Smooth muscle cell (in vitro differentiated cells): ENCODE measurements around the gene RLBP1. TPM values are rescaled to one million over a fixed set of nuclear protein-coding genes. Genes with fewer than 3 reads are reported as not detected.

Source experiments
- DNase-seq: peaks from one replicate; lab custom pipeline; 2025; ENCODE audit not compliant: unreplicated experiment; lab: John Stamatoyannopoulos, UW
- H2AFZ ChIP-seq: fragments of 200-600 bp; sonication (generic); 2 replicates; pipeline ENCODE4 v1.6.0; 2016; ENCODE audit warnings: antibody characterized with exemption, low read depth, mild to moderate bottlenecking
- H3F3A ChIP-seq: fragments of 200-600 bp; sonication (generic); 2 replicates; pipeline ENCODE4 v1.6.0; 2017; ENCODE audit warnings: antibody characterized with exemption, low read depth
- H3K27ac ChIP-seq: fragments of 200-600 bp; sonication (generic); 2 replicates; pipeline ENCODE4 v1.5.1; 2016; ENCODE audit warnings: low read depth, mild to moderate bottlenecking
- H3K27me3 ChIP-seq: fragments of 200-600 bp; sonication (generic); 2 replicates; pipeline ENCODE4 v1.6.1; 2016; ENCODE audit warnings: low read depth, mild to moderate bottlenecking
- H3K36me3 ChIP-seq: fragments of 200-600 bp; sonication (generic); 2 replicates; pipeline ENCODE4 v1.5.1; 2016; ENCODE audit warnings: low read depth
- H3K4me1 ChIP-seq: fragments of 200-600 bp; sonication (generic); 2 replicates; pipeline ENCODE4 v1.5.1; 2016; ENCODE audit warnings: low read depth
- H3K4me2 ChIP-seq: fragments of 200-600 bp; sonication (generic); 2 replicates; pipeline ENCODE4 v1.6.0; 2016; ENCODE audit warnings: mild to moderate bottlenecking
- H3K4me3 ChIP-seq: fragments of 200-600 bp; sonication (generic); 2 replicates; pipeline ENCODE4 v1.5.1; 2016; ENCODE audit warnings: mild to moderate bottlenecking
- H3K79me2 ChIP-seq: fragments of 200-600 bp; sonication (generic); 2 replicates; pipeline ENCODE4 v1.6.0; 2016; ENCODE audit warnings: low read depth, mild to moderate bottlenecking
- H3K9ac ChIP-seq: fragments of 200-600 bp; sonication (generic); 2 replicates; pipeline ENCODE4 v1.6.0; 2016; ENCODE audit warnings: low read depth
- H3K9me3 ChIP-seq: fragments of 200-600 bp; sonication (generic); replicated peaks from 2 replicates; pipeline ENCODE4 v1.5.1; 2016; ENCODE audit warnings: low read depth
- H4K20me1 ChIP-seq: fragments of 200-600 bp; sonication (generic); 2 replicates; pipeline ENCODE4 v1.6.0; 2016; ENCODE audit warnings: low read depth
- WGBS: methylation state at CpG from one replicate; pipeline ENCODE4 v1.1.7; 2016; ENCODE audit warnings: low lambda C conversion rate; 5-methylcytosine and 5-hydroxymethylcytosine counted together
- polyA plus RNA-seq: library from polyadenylated mRNA; unstranded; fragments of >200 nt; fragmentation: Nextera tagmentation; extraction: Ambion mirVana; gene quantifications from 2 replicates; pipeline ENCODE4 v1.2.1, GENCODE V29; 2016
- total RNA-seq: library from RNA; depleted of rRNA; stranded (reverse); fragments of >200 nt; gene quantifications from 2 replicates; pipeline ENCODE4 v1.2.3, GENCODE V29; 2014
- TF ChIP-seq, protein P1 (sequence below): fragments of 200-600 bp; sonication (generic); IDR thresholded peaks from 2 replicates; pipeline ENCODE4 v1.5.1; 2017; ENCODE audit warnings: borderline replicate concordance, mild to moderate bottlenecking, antibody characterized with exemption; ENCODE audit not compliant: insufficient read depth, poor library complexity, severe bottlenecking

RLBP1 gene
- total and polyA plus RNA-seq, 2 experiments from 2014 or later = not detected

DNA sequence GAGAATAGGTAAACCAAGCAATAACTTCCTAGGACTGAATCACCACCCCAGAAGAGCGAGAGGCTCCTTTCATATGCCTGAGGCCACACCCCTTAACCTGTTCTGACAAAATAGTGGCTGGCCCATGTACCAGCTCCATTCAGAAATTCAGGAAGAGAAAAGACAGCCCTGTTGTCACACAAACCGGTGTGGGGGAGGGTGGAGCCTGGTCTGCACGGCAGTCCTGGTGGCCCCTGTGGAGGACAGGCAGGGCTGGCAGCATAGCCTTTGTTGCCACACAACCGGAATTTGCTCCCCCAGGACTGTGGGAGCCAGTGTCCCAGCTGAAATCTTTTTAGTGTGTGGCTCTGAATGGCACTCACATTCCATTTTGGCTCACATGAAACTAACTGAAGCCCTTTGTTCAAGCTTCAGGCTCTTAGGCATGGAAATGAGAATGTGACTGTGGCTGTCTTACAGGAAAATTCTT lies 23.8 kb downstream of the RLBP1 start:
- H3K36me3 ChIP-seq = no peaks in the 10 kb centered on the region
- no peaks in the 10 kb centered on the region for H3F3A ChIP-seq
- H3K9ac ChIP-seq = no peak overlapping the region
- WGBS = 48% methylated on average over 4 of the region's 4 CpGs
- TF ChIP-seq, protein P1, sequence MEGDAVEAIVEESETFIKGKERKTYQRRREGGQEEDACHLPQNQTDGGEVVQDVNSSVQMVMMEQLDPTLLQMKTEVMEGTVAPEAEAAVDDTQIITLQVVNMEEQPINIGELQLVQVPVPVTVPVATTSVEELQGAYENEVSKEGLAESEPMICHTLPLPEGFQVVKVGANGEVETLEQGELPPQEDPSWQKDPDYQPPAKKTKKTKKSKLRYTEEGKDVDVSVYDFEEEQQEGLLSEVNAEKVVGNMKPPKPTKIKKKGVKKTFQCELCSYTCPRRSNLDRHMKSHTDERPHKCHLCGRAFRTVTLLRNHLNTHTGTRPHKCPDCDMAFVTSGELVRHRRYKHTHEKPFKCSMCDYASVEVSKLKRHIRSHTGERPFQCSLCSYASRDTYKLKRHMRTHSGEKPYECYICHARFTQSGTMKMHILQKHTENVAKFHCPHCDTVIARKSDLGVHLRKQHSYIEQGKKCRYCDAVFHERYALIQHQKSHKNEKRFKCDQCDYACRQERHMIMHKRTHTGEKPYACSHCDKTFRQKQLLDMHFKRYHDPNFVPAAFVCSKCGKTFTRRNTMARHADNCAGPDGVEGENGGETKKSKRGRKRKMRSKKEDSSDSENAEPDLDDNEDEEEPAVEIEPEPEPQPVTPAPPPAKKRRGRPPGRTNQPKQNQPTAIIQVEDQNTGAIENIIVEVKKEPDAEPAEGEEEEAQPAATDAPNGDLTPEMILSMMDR = no peak
- H3K27ac ChIP-seq = no peak overlapping the region
- no peak overlapping the region for H2AFZ ChIP-seq
- H3K4me2 ChIP-seq = no peak overlapping the region
- H3K79me2 ChIP-seq = no peaks in the 10 kb centered on the region
- no peaks in the 10 kb centered on the region for H3K9me3 ChIP-seq
- H3K4me1 ChIP-seq = peaks cover 30% of the 10 kb centered on the region
- DNase-seq = no peak
- H3K4me3 ChIP-seq = no peak overlapping the region
- H3K27me3 ChIP-seq = no peaks in the 10 kb centered on the region
- no peaks in the 10 kb centered on the region for H4K20me1 ChIP-seq

DNA sequence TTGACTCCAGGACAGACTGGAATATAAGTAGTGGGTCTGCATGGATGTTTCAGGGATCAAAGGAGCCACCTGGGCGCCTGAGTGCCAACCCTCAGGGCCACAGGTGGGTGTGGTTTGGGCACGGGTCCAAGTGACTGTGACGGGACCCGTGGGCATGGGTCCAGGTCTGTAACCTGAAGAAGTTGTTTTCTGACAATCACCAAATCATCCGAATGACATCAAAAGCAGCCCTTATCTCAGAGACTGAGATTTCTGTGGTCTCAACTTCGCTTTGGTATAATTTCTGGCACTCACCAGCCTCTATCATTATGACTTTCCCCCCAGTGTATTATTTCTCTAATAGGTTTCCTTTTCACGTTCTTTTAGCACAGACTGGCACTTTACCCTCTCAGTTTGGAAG lies 24.4 kb downstream of the RLBP1 start:
- TF ChIP-seq, protein P1 = no peak
- Histone ChIP-seq H3K9ac (no peak overlapping the region), H4K20me1 (no peaks in the 10 kb centered on the region), H3K79me2 (no peaks in the 10 kb centered on the region), H3K27ac (no peak overlapping the region), H2AFZ (no peak overlapping the region), H3K9me3 (no peaks in the 10 kb centered on the region), H3K4me1 (peaks cover 30% of the 10 kb centered on the region), H3K27me3 (no peaks in the 10 kb centered on the region), H3F3A (no peaks in the 10 kb centered on the region), H3K36me3 (no peaks in the 10 kb centered on the region), H3K4me3 (no peak overlapping the region), H3K4me2 (no peak overlapping the region)
- WGBS = 92% methylated on average over 7 of the region's 7 CpGs
- DNase-seq = no peak

DNA sequence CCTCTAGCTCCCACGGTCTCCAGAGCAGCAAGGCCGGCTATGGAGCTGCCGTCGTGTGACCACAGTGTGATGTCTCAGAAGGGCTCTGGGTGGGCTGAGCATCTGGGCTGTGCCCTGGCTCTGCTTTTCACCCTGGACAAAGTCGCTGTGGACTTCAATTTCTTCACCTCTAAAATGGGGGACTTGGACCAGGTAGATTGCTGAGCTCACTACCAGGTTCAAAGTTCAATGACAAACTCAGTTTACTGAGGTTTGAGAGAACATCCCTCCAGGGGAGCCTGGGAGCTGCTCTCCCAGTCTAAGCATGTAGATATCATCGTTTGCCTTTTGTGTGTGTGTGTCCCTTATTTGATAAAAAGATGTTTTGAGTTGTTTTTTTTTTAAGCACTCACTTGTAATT lies 25.1 kb downstream of the RLBP1 start:
- no peak overlapping the region for H3K9ac ChIP-seq

DNA sequence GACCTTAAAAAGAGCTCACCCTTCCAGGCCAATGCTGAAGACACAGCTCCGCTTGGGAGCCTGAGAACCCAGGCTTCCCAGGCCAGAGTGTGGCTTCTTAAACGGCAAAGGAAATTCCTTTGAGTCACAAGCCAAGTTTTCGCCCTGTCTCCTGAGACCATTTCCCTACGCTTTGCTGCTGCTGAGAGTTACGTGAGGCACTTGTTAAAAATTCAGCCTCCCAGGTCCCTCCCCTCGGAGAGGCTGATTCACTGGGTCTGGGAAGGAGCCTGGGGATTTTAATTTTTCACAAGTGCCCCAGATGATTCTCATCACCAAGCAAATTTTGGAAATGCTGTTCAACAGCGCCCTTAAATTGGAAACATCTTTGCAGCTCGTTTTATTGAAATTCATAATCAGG lies 25.5 kb downstream of the RLBP1 start:
- H4K20me1 ChIP-seq = no peaks in the 10 kb centered on the region
- no peaks in the 10 kb centered on the region for H3K9me3 ChIP-seq
- H3K27me3 ChIP-seq = no peaks in the 10 kb centered on the region
- DNase-seq = no peak
- WGBS = 82% methylated on average over 8 of the region's 8 CpGs
- peaks cover 30% of the 10 kb centered on the region for H3K4me1 ChIP-seq
- no peak overlapping the region for H3K27ac ChIP-seq
- no peaks in the 10 kb centered on the region for H3K79me2 ChIP-seq
- H3K9ac ChIP-seq = no peak overlapping the region
- no peak overlapping the region for H3K4me3 ChIP-seq
- no peaks in the 10 kb centered on the region for H3K36me3 ChIP-seq
- no peak overlapping the region for H2AFZ ChIP-seq
- TF ChIP-seq, protein P1 = no peak
- H3K4me2 ChIP-seq = no peak overlapping the region
- no peaks in the 10 kb centered on the region for H3F3A ChIP-seq

More for the DNA sequence above, 25.1 kb downstream of the RLBP1 start:
- Histone ChIP-seq H3K9me3 (no peaks in the 10 kb centered on the region), H4K20me1 (no peaks in the 10 kb centered on the region), H3K4me1 (peaks cover 30% of the 10 kb centered on the region), H3K4me3 (no peak overlapping the region), H3K36me3 (no peaks in the 10 kb centered on the region), H3K4me2 (no peak overlapping the region), H2AFZ (no peak overlapping the region), H3K27me3 (no peaks in the 10 kb centered on the region), H3F3A (no peaks in the 10 kb centered on the region), H3K79me2 (no peaks in the 10 kb centered on the region), H3K27ac (no peak overlapping the region)
- no peak for DNase-seq
- TF ChIP-seq, protein P1 = no peak
- WGBS = 92% methylated on average over 6 of the region's 6 CpGs
